ENCODE measurements around the gene MAST4.

The MAST4 gene

DNA sequence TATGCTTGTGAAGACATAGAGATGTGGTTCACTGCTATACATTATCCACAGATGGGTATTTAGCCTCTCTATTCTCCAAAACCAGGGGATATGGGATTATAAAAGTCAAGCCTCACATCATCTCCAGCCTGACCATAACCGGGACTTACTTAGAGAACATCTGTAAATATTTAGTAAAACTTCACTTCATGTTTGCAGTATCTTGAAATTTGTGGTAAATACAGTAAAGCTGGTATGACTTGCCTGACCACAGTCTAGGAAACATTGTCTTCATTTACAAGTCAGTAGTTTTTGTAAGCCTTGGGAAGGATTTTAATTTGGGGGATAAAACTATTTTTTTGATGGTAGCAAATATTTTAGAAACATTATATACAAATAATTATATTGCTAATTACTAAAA, 64.2 kb downstream of the MAST4 start:
- no peaks in the 10 kb centered on the region for H3K36me3 ChIP-seq (ENCODE audit: control insufficient read depth in 2 of 2, insufficient read depth in 1 of 2, low read length in 2 of 2)
- H3K4me1 ChIP-seq (ENCODE audit: control insufficient read depth, insufficient read depth, low read length), result no peaks in the 10 kb centered on the region
- no peaks in the 10 kb centered on the region for H3K9me3 ChIP-seq (ENCODE audit: control insufficient read depth, insufficient read depth, low read depth, low read length)
- POLR2A ChIA-PET, result no interaction called here
- CTCF ChIA-PET, result no interaction called here
- no peak overlapping the region for H3K4me3 ChIP-seq (ENCODE audit: low read depth, low read length)
- no peak overlapping the region for H3K27ac ChIP-seq (ENCODE audit: extremely low read depth, low read depth, low read length)
- TF ChIP-seq GLI4 (tag by site-specific recombination; IDR thresholded peaks at IDR 0.05) (no peak), SALL2 (tag by site-specific recombination; IDR thresholded peaks at IDR 0.05; ENCODE audit: borderline replicate concordance) (no peak), ZNF23 (tag by site-specific recombination; IDR thresholded peaks at IDR 0.05; ENCODE audit: borderline replicate concordance) (no peak), ZBTB21 (tag by site-specific recombination; IDR thresholded peaks at IDR 0.05) (no peak), KLF16 (tag by site-specific recombination; IDR thresholded peaks at IDR 0.05) (no peak), ZSCAN23 (tag by site-specific recombination; IDR thresholded peaks at IDR 0.05) (no peak), WT1 (tag by site-specific recombination; IDR thresholded peaks at IDR 0.05) (no peak), ZBTB26 (tag by site-specific recombination; optimal IDR thresholded peaks at IDR 0.05) (no peak), ZNF433 (tag by site-specific recombination; IDR thresholded peaks at IDR 0.05; ENCODE audit: low read depth) (no peak), GLIS2 (tag by site-specific recombination; IDR thresholded peaks at IDR 0.05) (no peak)
- TF ChIP-seq, protein P1, sequence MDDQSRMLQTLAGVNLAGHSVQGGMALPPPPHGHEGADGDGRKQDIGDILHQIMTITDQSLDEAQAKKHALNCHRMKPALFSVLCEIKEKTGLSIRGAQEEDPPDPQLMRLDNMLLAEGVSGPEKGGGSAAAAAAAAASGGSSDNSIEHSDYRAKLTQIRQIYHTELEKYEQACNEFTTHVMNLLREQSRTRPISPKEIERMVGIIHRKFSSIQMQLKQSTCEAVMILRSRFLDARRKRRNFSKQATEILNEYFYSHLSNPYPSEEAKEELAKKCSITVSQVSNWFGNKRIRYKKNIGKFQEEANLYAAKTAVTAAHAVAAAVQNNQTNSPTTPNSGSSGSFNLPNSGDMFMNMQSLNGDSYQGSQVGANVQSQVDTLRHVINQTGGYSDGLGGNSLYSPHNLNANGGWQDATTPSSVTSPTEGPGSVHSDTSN (CRISPR knock-in tag; IDR thresholded peaks at IDR 0.05), result no peak

- Histone ChIP-seq H3K36me3 (ENCODE audit: control insufficient read depth in 2 of 2, insufficient read depth in 1 of 2, low read length in 2 of 2) (no peaks in the 10 kb centered on the region), H3K27ac (ENCODE audit: extremely low read depth, low read depth, low read length) (no peak overlapping the region), H3K4me3 (ENCODE audit: low read depth, low read length) (no peak overlapping the region), H3K4me1 (ENCODE audit: control insufficient read depth, insufficient read depth, low read length) (no peaks in the 10 kb centered on the region), H3K9me3 (ENCODE audit: control insufficient read depth, insufficient read depth, low read depth, low read length) (no peaks in the 10 kb centered on the region)
- ChIA-PET POLR2A (no interaction called here), CTCF (no interaction called here)
- TF ChIP-seq, protein P2, sequence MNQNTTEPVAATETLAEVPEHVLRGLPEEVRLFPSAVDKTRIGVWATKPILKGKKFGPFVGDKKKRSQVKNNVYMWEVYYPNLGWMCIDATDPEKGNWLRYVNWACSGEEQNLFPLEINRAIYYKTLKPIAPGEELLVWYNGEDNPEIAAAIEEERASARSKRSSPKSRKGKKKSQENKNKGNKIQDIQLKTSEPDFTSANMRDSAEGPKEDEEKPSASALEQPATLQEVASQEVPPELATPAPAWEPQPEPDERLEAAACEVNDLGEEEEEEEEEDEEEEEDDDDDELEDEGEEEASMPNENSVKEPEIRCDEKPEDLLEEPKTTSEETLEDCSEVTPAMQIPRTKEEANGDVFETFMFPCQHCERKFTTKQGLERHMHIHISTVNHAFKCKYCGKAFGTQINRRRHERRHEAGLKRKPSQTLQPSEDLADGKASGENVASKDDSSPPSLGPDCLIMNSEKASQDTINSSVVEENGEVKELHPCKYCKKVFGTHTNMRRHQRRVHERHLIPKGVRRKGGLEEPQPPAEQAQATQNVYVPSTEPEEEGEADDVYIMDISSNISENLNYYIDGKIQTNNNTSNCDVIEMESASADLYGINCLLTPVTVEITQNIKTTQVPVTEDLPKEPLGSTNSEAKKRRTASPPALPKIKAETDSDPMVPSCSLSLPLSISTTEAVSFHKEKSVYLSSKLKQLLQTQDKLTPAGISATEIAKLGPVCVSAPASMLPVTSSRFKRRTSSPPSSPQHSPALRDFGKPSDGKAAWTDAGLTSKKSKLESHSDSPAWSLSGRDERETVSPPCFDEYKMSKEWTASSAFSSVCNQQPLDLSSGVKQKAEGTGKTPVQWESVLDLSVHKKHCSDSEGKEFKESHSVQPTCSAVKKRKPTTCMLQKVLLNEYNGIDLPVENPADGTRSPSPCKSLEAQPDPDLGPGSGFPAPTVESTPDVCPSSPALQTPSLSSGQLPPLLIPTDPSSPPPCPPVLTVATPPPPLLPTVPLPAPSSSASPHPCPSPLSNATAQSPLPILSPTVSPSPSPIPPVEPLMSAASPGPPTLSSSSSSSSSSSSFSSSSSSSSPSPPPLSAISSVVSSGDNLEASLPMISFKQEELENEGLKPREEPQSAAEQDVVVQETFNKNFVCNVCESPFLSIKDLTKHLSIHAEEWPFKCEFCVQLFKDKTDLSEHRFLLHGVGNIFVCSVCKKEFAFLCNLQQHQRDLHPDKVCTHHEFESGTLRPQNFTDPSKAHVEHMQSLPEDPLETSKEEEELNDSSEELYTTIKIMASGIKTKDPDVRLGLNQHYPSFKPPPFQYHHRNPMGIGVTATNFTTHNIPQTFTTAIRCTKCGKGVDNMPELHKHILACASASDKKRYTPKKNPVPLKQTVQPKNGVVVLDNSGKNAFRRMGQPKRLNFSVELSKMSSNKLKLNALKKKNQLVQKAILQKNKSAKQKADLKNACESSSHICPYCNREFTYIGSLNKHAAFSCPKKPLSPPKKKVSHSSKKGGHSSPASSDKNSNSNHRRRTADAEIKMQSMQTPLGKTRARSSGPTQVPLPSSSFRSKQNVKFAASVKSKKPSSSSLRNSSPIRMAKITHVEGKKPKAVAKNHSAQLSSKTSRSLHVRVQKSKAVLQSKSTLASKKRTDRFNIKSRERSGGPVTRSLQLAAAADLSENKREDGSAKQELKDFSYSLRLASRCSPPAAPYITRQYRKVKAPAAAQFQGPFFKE (tag by site-specific recombination; IDR thresholded peaks at IDR 0.05; ENCODE audit: borderline replicate concordance), result no peak
- TF ChIP-seq ZNF585B (tag by site-specific recombination; IDR thresholded peaks at IDR 0.05), result no peak
- TF ChIP-seq ZNF513 (tag by site-specific recombination; IDR thresholded peaks at IDR 0.05), result no peak
- TF ChIP-seq ZNF37A (tag by site-specific recombination; IDR thresholded peaks at IDR 0.05), result no peak
- TF ChIP-seq TSHZ1 (tag by site-specific recombination; IDR thresholded peaks at IDR 0.05; ENCODE audit: borderline replicate concordance), result no peak
- TF ChIP-seq, protein P3, sequence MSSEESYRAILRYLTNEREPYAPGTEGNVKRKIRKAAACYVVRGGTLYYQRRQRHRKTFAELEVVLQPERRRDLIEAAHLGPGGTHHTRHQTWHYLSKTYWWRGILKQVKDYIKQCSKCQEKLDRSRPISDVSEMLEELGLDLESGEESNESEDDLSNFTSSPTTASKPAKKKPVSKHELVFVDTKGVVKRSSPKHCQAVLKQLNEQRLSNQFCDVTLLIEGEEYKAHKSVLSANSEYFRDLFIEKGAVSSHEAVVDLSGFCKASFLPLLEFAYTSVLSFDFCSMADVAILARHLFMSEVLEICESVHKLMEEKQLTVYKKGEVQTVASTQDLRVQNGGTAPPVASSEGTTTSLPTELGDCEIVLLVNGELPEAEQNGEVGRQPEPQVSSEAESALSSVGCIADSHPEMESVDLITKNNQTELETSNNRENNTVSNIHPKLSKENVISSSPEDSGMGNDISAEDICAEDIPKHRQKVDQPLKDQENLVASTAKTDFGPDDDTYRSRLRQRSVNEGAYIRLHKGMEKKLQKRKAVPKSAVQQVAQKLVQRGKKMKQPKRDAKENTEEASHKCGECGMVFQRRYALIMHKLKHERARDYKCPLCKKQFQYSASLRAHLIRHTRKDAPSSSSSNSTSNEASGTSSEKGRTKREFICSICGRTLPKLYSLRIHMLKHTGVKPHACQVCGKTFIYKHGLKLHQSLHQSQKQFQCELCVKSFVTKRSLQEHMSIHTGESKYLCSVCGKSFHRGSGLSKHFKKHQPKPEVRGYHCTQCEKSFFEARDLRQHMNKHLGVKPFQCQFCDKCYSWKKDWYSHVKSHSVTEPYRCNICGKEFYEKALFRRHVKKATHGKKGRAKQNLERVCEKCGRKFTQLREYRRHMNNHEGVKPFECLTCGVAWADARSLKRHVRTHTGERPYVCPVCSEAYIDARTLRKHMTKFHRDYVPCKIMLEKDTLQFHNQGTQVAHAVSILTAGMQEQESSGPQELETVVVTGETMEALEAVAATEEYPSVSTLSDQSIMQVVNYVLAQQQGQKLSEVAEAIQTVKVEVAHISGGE (tag by site-specific recombination; conservative IDR thresholded peaks at IDR 0.05; ENCODE audit: low read depth), result no peak
- no peak for TF ChIP-seq ZNF837 (tag by site-specific recombination; IDR thresholded peaks at IDR 0.05)
These were observed 65.0 kb downstream of the MAST4 start for GRCh38 chr5:66661149-66661548.
